Right atrium auricular region (tissue), 2 donors: ENCODE measurements around the gene PAX2. TPM values are rescaled to one million over a fixed set of nuclear protein-coding genes. Genes with fewer than 3 reads are reported as not detected.

Experiments
- DNase-seq: peaks from one replicate; pipeline ENCODE4 v3.0.0-alpha.2; 2019; ENCODE audit warnings: low spot score
- H3K27ac ChIP-seq, 2 donors: fragments of 200-600 bp; sonication (generic); 1 replicate in 1 of 2; 2 replicates in 1 of 2; pipeline ENCODE4 v1.5.1; 2016 to 2019
- H3K27me3 ChIP-seq, 2 donors: fragments of 200-600 bp; sonication (generic); one replicate each; pipeline versions ENCODE4 v1.5.1 to v1.6.0; 2017 to 2019
- H3K36me3 ChIP-seq: fragments of 200-600 bp; sonication (generic); one replicate; pipeline ENCODE4 v1.5.1; 2016
- H3K4me1 ChIP-seq, 2 donors: fragments of 200-600 bp; sonication (generic); one replicate each; pipeline versions ENCODE4 v1.5.1 to v1.6.0; 2017 to 2019
- H3K4me3 ChIP-seq, 2 donors: fragments of 200-600 bp; sonication (generic); 1 replicate in 1 of 2; 2 replicates in 1 of 2; pipeline ENCODE4 v1.5.1; 2017 to 2019; ENCODE audit warnings: mild to moderate bottlenecking in 1 of 2, moderate library complexity in 1 of 2
- H3K9me3 ChIP-seq, 2 donors: fragments of 200-600 bp; sonication (generic); one replicate each; pipeline ENCODE4 v1.5.1; 2019
- total RNA-seq, 2 donors: library from RNA; depleted of rRNA; stranded (reverse); fragments of >200 nt; gene quantifications; one replicate each; pipeline ENCODE4 v1.1.0, GENCODE V29; 2016
- TF ChIP-seq, protein P1 (sequence below), 2 donors: fragments of 200-600 bp; sonication (generic); IDR thresholded peaks; one replicate each; pipeline ENCODE4 v1.5.1; 2019; ENCODE audit warnings: antibody characterized with exemption in 2 of 2

The PAX2 gene
- total RNA-seq, 2 donors from 2014 or later, result not detected

DNA sequence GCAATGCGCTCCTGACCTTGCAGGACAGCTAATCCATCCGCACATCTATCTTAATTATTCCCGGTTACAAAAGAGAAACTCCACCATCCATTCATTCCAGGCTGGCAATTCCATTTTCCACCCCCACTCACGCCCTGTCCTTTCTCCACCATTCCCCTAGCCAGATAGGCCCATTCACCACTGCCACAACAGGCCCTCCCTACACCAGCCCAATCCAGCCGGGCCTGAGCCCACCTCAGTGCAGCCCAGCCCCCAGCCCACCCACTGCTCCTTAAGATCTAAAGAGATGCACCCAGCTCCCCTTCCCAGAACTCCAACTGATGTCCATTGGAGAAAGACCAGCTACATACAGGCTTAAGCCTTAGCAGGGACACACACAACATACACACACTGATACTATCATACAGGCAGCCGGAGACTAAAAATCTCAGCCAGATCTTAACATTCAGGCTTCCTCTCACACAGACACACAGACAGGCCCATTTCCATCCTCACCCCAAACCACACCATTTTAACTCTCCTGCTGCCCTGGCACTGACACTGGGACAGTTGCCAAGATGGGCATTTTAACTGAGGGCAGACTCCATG is 38.0 kb upstream of the PAX2 start:
- H3K9me3 ChIP-seq, result no peaks in the 10 kb centered on the region
- peaks cover 0 to 15% of the 10 kb centered on the region in 2 donors for H3K27me3 ChIP-seq
- peaks cover 0 to 8% of the 10 kb centered on the region in 2 donors for H3K4me1 ChIP-seq
- no peaks in the 10 kb centered on the region for H3K36me3 ChIP-seq
- TF ChIP-seq, protein P1, sequence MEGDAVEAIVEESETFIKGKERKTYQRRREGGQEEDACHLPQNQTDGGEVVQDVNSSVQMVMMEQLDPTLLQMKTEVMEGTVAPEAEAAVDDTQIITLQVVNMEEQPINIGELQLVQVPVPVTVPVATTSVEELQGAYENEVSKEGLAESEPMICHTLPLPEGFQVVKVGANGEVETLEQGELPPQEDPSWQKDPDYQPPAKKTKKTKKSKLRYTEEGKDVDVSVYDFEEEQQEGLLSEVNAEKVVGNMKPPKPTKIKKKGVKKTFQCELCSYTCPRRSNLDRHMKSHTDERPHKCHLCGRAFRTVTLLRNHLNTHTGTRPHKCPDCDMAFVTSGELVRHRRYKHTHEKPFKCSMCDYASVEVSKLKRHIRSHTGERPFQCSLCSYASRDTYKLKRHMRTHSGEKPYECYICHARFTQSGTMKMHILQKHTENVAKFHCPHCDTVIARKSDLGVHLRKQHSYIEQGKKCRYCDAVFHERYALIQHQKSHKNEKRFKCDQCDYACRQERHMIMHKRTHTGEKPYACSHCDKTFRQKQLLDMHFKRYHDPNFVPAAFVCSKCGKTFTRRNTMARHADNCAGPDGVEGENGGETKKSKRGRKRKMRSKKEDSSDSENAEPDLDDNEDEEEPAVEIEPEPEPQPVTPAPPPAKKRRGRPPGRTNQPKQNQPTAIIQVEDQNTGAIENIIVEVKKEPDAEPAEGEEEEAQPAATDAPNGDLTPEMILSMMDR (IDR thresholded peaks at IDR 0.05), result no peak
- no peak overlapping the region for H3K27ac ChIP-seq
- no peak overlapping the region for H3K4me3 ChIP-seq
- DNase-seq, result no peak

- H3K4me1 ChIP-seq, result peaks cover 0 to 18% of the 10 kb centered on the region in 2 donors
- peak overlapping the region in 1 of 2 donors; percentile 26 for H3K4me3 ChIP-seq
These were observed 36.0 kb upstream of the PAX2 start for GRCh38 chr10:100709146-100710082.

GRCh38 chr10:100710151-100710871 is 35.1 kb upstream of the PAX2 start:
- H3K27ac ChIP-seq, result no peak overlapping the region
- H3K4me3 ChIP-seq, result peak overlapping the region in 1 of 2 donors; percentile 26
- TF ChIP-seq, protein P1 (IDR thresholded peaks at IDR 0.05), result no peak
- DNase-seq, result no peak
- no peaks in the 10 kb centered on the region for H3K9me3 ChIP-seq
- peaks cover 0 to 18% of the 10 kb centered on the region in 2 donors for H3K4me1 ChIP-seq
- H3K36me3 ChIP-seq, result no peaks in the 10 kb centered on the region
- peaks cover 7 to 27% of the 10 kb centered on the region in 2 donors for H3K27me3 ChIP-seq

More at GRCh38 chr10:100709146-100710082, 36.0 kb upstream of the PAX2 start:
- TF ChIP-seq, protein P1 (IDR thresholded peaks at IDR 0.05), result no peak
- Histone ChIP-seq H3K36me3 (no peaks in the 10 kb centered on the region), H3K9me3 (no peaks in the 10 kb centered on the region), H3K27me3 (peaks cover 7 to 26% of the 10 kb centered on the region in 2 donors), H3K27ac (no peak overlapping the region)
- DNase-seq, result no peak

- TF ChIP-seq, protein P1 (IDR thresholded peaks at IDR 0.05), result no peak
- H3K27me3 ChIP-seq, result peaks cover 13 to 34% of the 10 kb centered on the region in 2 donors
- no peak for DNase-seq
- no peak overlapping the region for H3K27ac ChIP-seq
- H3K36me3 ChIP-seq, result no peaks in the 10 kb centered on the region
- H3K9me3 ChIP-seq, result no peaks in the 10 kb centered on the region
- peak overlapping the region in 1 of 2 donors; percentile 28 for H3K4me3 ChIP-seq
- H3K4me1 ChIP-seq, result peaks cover 0 to 18% of the 10 kb centered on the region in 2 donors
These were observed 32.1 kb upstream of the PAX2 start for GRCh38 chr10:100713049-100713858.
